ENCODE results near the gene CYP26A1.
A peak's percentile ranks its signal among the peaks of the same experiment; 100 is the strongest.

The CYP26A1 gene

DNA sequence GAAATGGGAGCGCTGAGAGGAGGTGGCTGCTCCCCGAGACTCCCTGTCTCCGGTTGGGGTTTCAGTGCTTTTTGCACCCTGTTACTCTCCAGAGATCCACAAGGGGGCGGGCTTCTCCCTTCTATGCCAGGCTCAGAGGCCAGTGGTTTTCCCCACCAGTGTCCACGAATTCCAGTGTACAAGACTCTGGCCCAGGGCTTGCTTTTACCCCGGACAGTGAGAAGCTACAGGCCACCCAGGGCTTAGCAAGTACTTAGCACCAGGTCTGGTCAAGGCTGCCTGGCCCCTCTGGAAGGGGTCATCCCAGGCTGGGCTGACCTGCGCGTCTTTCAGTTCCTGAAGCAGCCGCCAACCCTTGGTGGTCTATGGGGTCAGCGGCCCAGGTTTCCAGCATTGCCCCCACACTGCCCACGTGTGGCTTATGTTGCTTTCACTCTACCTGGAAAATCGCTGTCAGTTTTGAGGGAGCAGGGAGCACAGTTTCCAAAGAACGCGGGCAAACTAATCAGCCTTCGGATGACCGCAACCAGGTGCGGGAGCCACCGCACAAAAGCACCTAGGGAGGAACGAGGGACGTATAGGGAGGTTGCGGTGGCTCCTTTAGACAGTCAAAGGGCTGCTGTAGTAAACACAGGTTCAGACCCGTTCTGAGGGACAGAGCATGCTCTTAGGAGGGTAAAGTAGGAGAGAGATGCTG lies 6.8 kb downstream of the CYP26A1 start:
- Histone ChIP-seq H3K79me2 (ENCODE audit: control insufficient read depth, insufficient read depth, low read length, poor library complexity) (no peaks in the 10 kb centered on the region), H3K79me1 (ENCODE audit: low read length) (peaks cover 19% of the 10 kb centered on the region), H2AK5ac (ENCODE audit: low read length) (peak overlapping the region; percentile 70), H4K91ac (ENCODE audit: low read depth, low read length) (peak overlapping the region; percentile 91), H2BK5ac (ENCODE audit: low read depth, low read length, poor library complexity) (peak overlapping the region; percentile 70), H3K4me1 (ENCODE audit: control insufficient read depth in 1 of 2, insufficient read depth in 2 of 2, low read length in 2 of 2) (peaks cover 17 to 18% of the 10 kb centered on the region in 2 experiments), H2BK120ac (ENCODE audit: insufficient read depth, low read length, poor library complexity) (peak overlapping the region; percentile 87), H3K4me2 (ENCODE audit: low read length) (no peak overlapping the region), H2BK12ac (ENCODE audit: low read length) (peak overlapping the region; percentile 95), H3K36me3 (ENCODE audit: control insufficient read depth in 1 of 2, insufficient read depth in 2 of 2, low read length in 2 of 2) (no peaks in the 10 kb centered on the region), H3K18ac (ENCODE audit: low read length) (peak overlapping the region; percentile 56), H3K4me3 (ENCODE audit: low read depth, low read length) (no peak overlapping the region), H3K9me3 (ENCODE audit: insufficient read depth, low read depth, low read length) (no peaks in the 10 kb centered on the region), H3K27ac (ENCODE audit: low read depth, low read length) (peak overlapping the region; percentile 0), H3K23ac (ENCODE audit: low read length) (no peak overlapping the region), H3K4ac (ENCODE audit: low read depth, low read length) (peak overlapping the region; percentile 10), H2AFZ (ENCODE audit: insufficient read depth, low read length, poor library complexity) (no peak overlapping the region), H4K12ac (ENCODE audit: low read depth, low read length) (peak overlapping the region; percentile 38), H3K9ac (ENCODE audit: low read length) (no peak overlapping the region), H3K14ac (ENCODE audit: low read length) (peak overlapping the region; percentile 71), H4K8ac (ENCODE audit: low read depth, low read length) (peak overlapping the region; percentile 40), H3K27me3 (ENCODE audit: insufficient read depth, low read length) (no peaks in the 10 kb centered on the region)
- WGBS (ENCODE audit: extremely low coverage, insufficient coverage, insufficient read length) = no CpG with 5 or more reads among the region's 22 CpGs
- peak in 1 of 2 donors; percentile 58 for DNase-seq

DNA sequence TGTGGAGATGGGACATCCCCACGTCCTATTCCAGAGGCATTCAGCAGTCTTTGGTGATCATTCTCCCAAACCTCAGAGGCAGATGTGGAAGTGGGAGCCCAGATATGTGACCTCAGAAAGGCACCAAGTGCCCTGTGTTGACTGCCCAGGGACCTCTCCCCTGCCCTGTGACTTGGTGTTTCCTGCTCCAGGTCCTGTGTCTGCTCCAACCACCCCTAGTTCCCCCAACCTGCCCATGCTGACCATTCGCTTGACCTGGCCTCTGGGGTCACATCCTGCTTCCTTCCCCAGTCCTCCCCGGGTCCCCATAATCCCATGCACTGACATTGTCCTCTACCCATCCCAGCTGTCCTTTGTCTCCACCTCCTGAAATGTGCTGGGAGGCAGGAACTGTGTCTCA lies 7.6 kb downstream of the CYP26A1 start:
- Histone ChIP-seq H3K4ac (ENCODE audit: low read depth, low read length) (no peak overlapping the region), H3K79me2 (ENCODE audit: control insufficient read depth, insufficient read depth, low read length, poor library complexity) (no peaks in the 10 kb centered on the region), H3K36me3 (ENCODE audit: control insufficient read depth in 1 of 2, insufficient read depth in 2 of 2, low read length in 2 of 2) (no peaks in the 10 kb centered on the region), H2BK12ac (ENCODE audit: low read length) (peak overlapping the region; percentile 95), H3K18ac (ENCODE audit: low read length) (peak overlapping the region; percentile 38), H3K4me3 (ENCODE audit: low read depth, low read length) (no peak overlapping the region), H4K8ac (ENCODE audit: low read depth, low read length) (no peak overlapping the region), H2AK5ac (ENCODE audit: low read length) (peak overlapping the region; percentile 17), H3K23ac (ENCODE audit: low read length) (no peak overlapping the region), H3K27ac (ENCODE audit: low read depth, low read length) (no peak overlapping the region), H2AFZ (ENCODE audit: insufficient read depth, low read length, poor library complexity) (no peak overlapping the region), H3K27me3 (ENCODE audit: insufficient read depth, low read length) (no peaks in the 10 kb centered on the region), H4K12ac (ENCODE audit: low read depth, low read length) (no peak overlapping the region), H3K79me1 (ENCODE audit: low read length) (peaks cover 15% of the 10 kb centered on the region), H3K14ac (ENCODE audit: low read length) (peak overlapping the region; percentile 57), H2BK120ac (ENCODE audit: insufficient read depth, low read length, poor library complexity) (peak overlapping the region; percentile 87), H2BK5ac (ENCODE audit: low read depth, low read length, poor library complexity) (peak overlapping the region; percentile 70), H4K91ac (ENCODE audit: low read depth, low read length) (peak overlapping the region; percentile 91), H3K4me2 (ENCODE audit: low read length) (no peak overlapping the region), H3K4me1 (ENCODE audit: control insufficient read depth in 1 of 2, insufficient read depth in 2 of 2, low read length in 2 of 2) (peaks cover 12 to 14% of the 10 kb centered on the region in 2 experiments), H3K9me3 (ENCODE audit: insufficient read depth, low read depth, low read length) (no peaks in the 10 kb centered on the region), H3K9ac (ENCODE audit: low read length) (no peak overlapping the region)
- DNase-seq = no peak
- no CpG with 5 or more reads among the region's 3 CpGs for WGBS (ENCODE audit: extremely low coverage, insufficient coverage, insufficient read length)

DNA sequence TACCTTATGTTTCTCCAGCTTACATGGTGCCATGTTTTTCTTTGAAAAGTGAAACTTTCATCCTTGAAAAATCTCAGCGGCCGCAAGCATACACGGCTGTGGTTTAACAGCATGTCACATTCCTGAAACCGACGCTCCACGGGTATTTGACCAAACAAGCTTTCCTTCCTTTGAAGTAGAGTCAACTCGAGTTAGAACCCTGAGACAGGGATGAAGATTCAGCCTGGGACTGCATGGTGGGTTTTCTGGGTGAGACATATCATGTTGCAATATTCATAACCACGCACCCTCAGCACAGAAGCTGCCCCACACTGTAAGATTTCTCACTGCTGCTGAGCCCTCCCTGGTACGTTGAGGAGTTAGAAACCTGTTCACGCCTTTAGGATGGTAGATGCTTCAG lies 8.1 kb downstream of the CYP26A1 start:
- no peak overlapping the region for H3K23ac ChIP-seq (ENCODE audit: low read length)
- H3K4me1 ChIP-seq (ENCODE audit: control insufficient read depth in 1 of 2, insufficient read depth in 2 of 2, low read length in 2 of 2) = peaks cover 12 to 14% of the 10 kb centered on the region in 2 experiments
- no peak overlapping the region for H3K14ac ChIP-seq (ENCODE audit: low read length)
- WGBS (ENCODE audit: extremely low coverage, insufficient coverage, insufficient read length) = no CpG with 5 or more reads among the region's 10 CpGs
- H3K27ac ChIP-seq (ENCODE audit: low read depth, low read length) = no peak overlapping the region
- no peaks in the 10 kb centered on the region for H3K79me2 ChIP-seq (ENCODE audit: control insufficient read depth, insufficient read depth, low read length, poor library complexity)
- no peak overlapping the region for H3K4ac ChIP-seq (ENCODE audit: low read depth, low read length)
- H3K36me3 ChIP-seq (ENCODE audit: control insufficient read depth in 1 of 2, insufficient read depth in 2 of 2, low read length in 2 of 2) = no peaks in the 10 kb centered on the region
- H3K9ac ChIP-seq (ENCODE audit: low read length) = no peak overlapping the region
- no peaks in the 10 kb centered on the region for H3K9me3 ChIP-seq (ENCODE audit: insufficient read depth, low read depth, low read length)
- no peak overlapping the region for H2AK5ac ChIP-seq (ENCODE audit: low read length)
- DNase-seq = peak; percentile 30 to 67
- no peaks in the 10 kb centered on the region for H3K27me3 ChIP-seq (ENCODE audit: insufficient read depth, low read length)
- H4K91ac ChIP-seq (ENCODE audit: low read depth, low read length) = no peak overlapping the region
- H3K4me2 ChIP-seq (ENCODE audit: low read length) = no peak overlapping the region
- peak overlapping the region; percentile 7 for H2BK12ac ChIP-seq (ENCODE audit: low read length)
- H2BK5ac ChIP-seq (ENCODE audit: low read depth, low read length, poor library complexity) = no peak overlapping the region
- H2BK120ac ChIP-seq (ENCODE audit: insufficient read depth, low read length, poor library complexity) = no peak overlapping the region
- H3K18ac ChIP-seq (ENCODE audit: low read length) = no peak overlapping the region
- H4K12ac ChIP-seq (ENCODE audit: low read depth, low read length) = no peak overlapping the region
- H3K79me1 ChIP-seq (ENCODE audit: low read length) = peaks cover 15% of the 10 kb centered on the region
- no peak overlapping the region for H4K8ac ChIP-seq (ENCODE audit: low read depth, low read length)
- H2AFZ ChIP-seq (ENCODE audit: insufficient read depth, low read length, poor library complexity) = no peak overlapping the region
- no peak overlapping the region for H3K4me3 ChIP-seq (ENCODE audit: low read depth, low read length)

DNA sequence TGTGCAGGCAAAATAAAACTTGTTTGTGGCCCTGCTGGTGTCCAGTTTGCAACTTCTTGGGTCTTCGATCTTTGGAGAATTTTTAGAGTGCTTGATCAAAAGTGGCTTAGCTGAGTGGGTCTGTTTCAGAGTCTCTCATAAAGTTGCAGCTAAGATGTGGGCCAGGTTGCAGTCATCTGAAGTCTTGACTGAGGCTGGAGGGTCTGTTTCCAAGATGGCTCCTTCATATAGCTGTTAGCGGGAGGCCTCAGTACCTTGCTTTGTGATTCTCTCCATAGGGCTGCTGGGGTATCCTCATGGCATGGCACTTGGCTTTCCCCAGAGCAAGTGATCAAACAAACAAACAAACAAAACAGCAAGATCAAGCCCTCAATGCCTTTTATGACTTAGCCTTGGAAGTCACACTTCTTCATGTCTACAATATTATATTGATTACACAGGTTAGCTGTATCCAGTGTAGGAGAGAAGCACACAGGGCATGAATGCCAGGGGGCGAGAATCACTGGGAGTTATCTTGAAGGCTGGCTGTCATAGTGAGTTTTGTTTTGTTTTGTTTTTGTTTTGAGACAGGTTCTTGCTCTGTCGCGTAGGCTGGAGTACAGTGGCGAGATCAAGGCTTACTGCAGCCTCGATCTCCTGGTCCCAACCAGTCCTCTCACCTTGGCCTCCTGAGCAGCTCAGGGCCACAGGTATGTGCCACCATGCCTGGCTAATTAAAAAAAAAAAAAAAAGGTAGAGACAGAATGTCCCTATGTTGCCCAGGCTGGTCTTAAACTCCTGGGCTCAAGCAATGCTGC lies 10.2 kb downstream of the CYP26A1 start:
- Histone ChIP-seq H2AK5ac (ENCODE audit: low read length) (peak overlapping the region; percentile 30), H4K8ac (ENCODE audit: low read depth, low read length) (peak overlapping the region; percentile 39), H3K27ac (ENCODE audit: low read depth, low read length) (no peak overlapping the region), H3K23ac (ENCODE audit: low read length) (no peak overlapping the region), H3K79me1 (ENCODE audit: low read length) (peaks cover 15% of the 10 kb centered on the region), H2BK5ac (ENCODE audit: low read depth, low read length, poor library complexity) (no peak overlapping the region), H2BK120ac (ENCODE audit: insufficient read depth, low read length, poor library complexity) (no peak overlapping the region), H3K4ac (ENCODE audit: low read depth, low read length) (no peak overlapping the region), H3K4me1 (ENCODE audit: control insufficient read depth in 1 of 2, insufficient read depth in 2 of 2, low read length in 2 of 2) (peaks cover 9 to 14% of the 10 kb centered on the region in 2 experiments), H3K18ac (ENCODE audit: low read length) (no peak overlapping the region), H3K9ac (ENCODE audit: low read length) (no peak overlapping the region), H4K12ac (ENCODE audit: low read depth, low read length) (no peak overlapping the region), H4K91ac (ENCODE audit: low read depth, low read length) (no peak overlapping the region), H3K27me3 (ENCODE audit: insufficient read depth, low read length) (no peaks in the 10 kb centered on the region), H3K4me2 (ENCODE audit: low read length) (no peak overlapping the region), H2AFZ (ENCODE audit: insufficient read depth, low read length, poor library complexity) (no peak overlapping the region), H3K79me2 (ENCODE audit: control insufficient read depth, insufficient read depth, low read length, poor library complexity) (no peaks in the 10 kb centered on the region), H3K4me3 (ENCODE audit: low read depth, low read length) (no peak overlapping the region), H2BK12ac (ENCODE audit: low read length) (no peak overlapping the region), H3K9me3 (ENCODE audit: insufficient read depth, low read depth, low read length) (no peaks in the 10 kb centered on the region), H3K14ac (ENCODE audit: low read length) (no peak overlapping the region), H3K36me3 (ENCODE audit: control insufficient read depth in 1 of 2, insufficient read depth in 2 of 2, low read length in 2 of 2) (no peaks in the 10 kb centered on the region)
- peak in 1 of 2 donors; percentile 55 for DNase-seq
- no CpG with 5 or more reads among the region's 7 CpGs for WGBS (ENCODE audit: extremely low coverage, insufficient coverage, insufficient read length)

All from trophoblast cell (in vitro differentiated cells and primary cell).